OCI-LY3 (cell line): ENCODE results near the gene MYO7A.

Experiments used
- H2AFZ ChIP-seq: fragments of 200-600, 300-600 bp; shearing (Covaris generic); 2 replicates; pipeline ENCODE4 v1.6.0; 2014; ENCODE audit warnings: antibody characterized with exemption, low read depth, low read length
- H3K27ac ChIP-seq: fragments of 200-600, 300-600 bp; sonication (generic); 2 replicates; pipeline ENCODE4 v1.5.1; 2014; ENCODE audit warnings: mild to moderate bottlenecking, low read length, moderate library complexity, mixed read lengths
- H3K27me3 ChIP-seq: fragments of 200-600, 300-600 bp; sonication (generic); 2 replicates; pipeline ENCODE4 v1.6.1; 2014; ENCODE audit warnings: low read depth, low read length, mixed read lengths
- H3K36me3 ChIP-seq: fragments of 200-600, 300-600 bp; sonication (generic); replicated peaks from 2 replicates; pipeline ENCODE3; 2014; ENCODE audit warnings: low read depth, low read length, mixed read lengths
- H3K4me1 ChIP-seq: fragments of 300-600, 200-600 bp; sonication (generic); 2 replicates; pipeline ENCODE4 v1.6.1; 2014; ENCODE audit warnings: low read length, mixed read lengths
- H3K4me2 ChIP-seq: fragments of 200-600, 300-600 bp; sonication (generic); 2 replicates; pipeline ENCODE4 v1.6.1; 2014; ENCODE audit warnings: low read length, mixed read lengths
- H3K4me3 ChIP-seq: fragments of 300-600, 200-600 bp; sonication (generic); 2 replicates; pipeline ENCODE4 v1.5.1; 2014; ENCODE audit warnings: antibody characterized with exemption, mild to moderate bottlenecking, low read length, moderate library complexity
- H3K79me2 ChIP-seq: fragments of 300-600, 200-600 bp; shearing (Covaris generic); 2 replicates; pipeline ENCODE4 v1.6.1; 2014; ENCODE audit warnings: mild to moderate bottlenecking, low read length, mixed read lengths
- H3K9ac ChIP-seq: fragments of 300-600, 200-600 bp; shearing (Covaris generic); 2 replicates; pipeline ENCODE4 v1.6.0; 2014; ENCODE audit warnings: mild to moderate bottlenecking, low read length, moderate library complexity
- H3K9me3 ChIP-seq: fragments of 200-600, 300-600 bp; shearing (Covaris generic); 2 replicates; pipeline ENCODE4 v1.6.1; 2014; ENCODE audit warnings: low read length, mixed read lengths; ENCODE audit not compliant: insufficient read depth
- H4K20me1 ChIP-seq: fragments of 200-600, 300-600 bp; sonication (generic); 2 replicates; pipeline ENCODE4 v1.6.1; 2016; ENCODE audit warnings: low read length, mixed read lengths; ENCODE audit not compliant: insufficient read depth
- CTCF ChIP-seq: fragments of 200-600, 300-600 bp; sonication (generic); IDR thresholded peaks from 2 replicates; pipeline ENCODE4 v1.5.1; 2014; ENCODE audit warnings: antibody characterized with exemption, low read length, low read depth
- EZH2phosphoT487 ChIP-seq: fragments of 200-600 bp; shearing (Covaris generic); IDR thresholded peaks from 2 replicates; pipeline ENCODE4 v1.6.1; 2018; ENCODE audit warnings: antibody characterized with exemption, mixed run types, low read depth

The MYO7A gene

GRCh38 chr11:77175021-77175842, 47.2 kb downstream of the MYO7A start:
- H4K20me1 ChIP-seq = no peaks in the 10 kb centered on the region
- no peak overlapping the region for H2AFZ ChIP-seq
- H3K9me3 ChIP-seq = no peaks in the 10 kb centered on the region
- no peak overlapping the region for H3K4me3 ChIP-seq
- no peaks in the 10 kb centered on the region for H3K79me2 ChIP-seq
- TF ChIP-seq CTCF (no peak), EZH2phosphoT487 (no peak)
- H3K4me1 ChIP-seq = no peaks in the 10 kb centered on the region
- H3K9ac ChIP-seq = no peak overlapping the region
- no peaks in the 10 kb centered on the region for H3K27me3 ChIP-seq
- H3K4me2 ChIP-seq = no peak overlapping the region
- H3K36me3 ChIP-seq = no peaks in the 10 kb centered on the region
- no peak overlapping the region for H3K27ac ChIP-seq

GRCh38 chr11:77175869-77176539, 48.0 kb downstream of the MYO7A start:
- Histone ChIP-seq H4K20me1 (no peaks in the 10 kb centered on the region), H2AFZ (no peak overlapping the region), H3K36me3 (no peaks in the 10 kb centered on the region), H3K79me2 (no peaks in the 10 kb centered on the region), H3K4me1 (no peaks in the 10 kb centered on the region), H3K4me2 (no peak overlapping the region), H3K4me3 (no peak overlapping the region), H3K27me3 (no peaks in the 10 kb centered on the region), H3K9ac (no peak overlapping the region), H3K27ac (no peak overlapping the region), H3K9me3 (no peaks in the 10 kb centered on the region)
- TF ChIP-seq CTCF (no peak), EZH2phosphoT487 (no peak)

GRCh38 chr11:77176996-77177395, 49.0 kb downstream of the MYO7A start:
- no peaks in the 10 kb centered on the region for H3K79me2 ChIP-seq
- H2AFZ ChIP-seq = no peak overlapping the region
- no peak overlapping the region for H3K27ac ChIP-seq

More at GRCh38 chr11:77176996-77177395, 49.0 kb downstream of the MYO7A start:
- no peak overlapping the region for H3K4me2 ChIP-seq
- no peak overlapping the region for H3K4me3 ChIP-seq
- H3K4me1 ChIP-seq = no peaks in the 10 kb centered on the region
- H3K27me3 ChIP-seq = no peaks in the 10 kb centered on the region
- H3K9ac ChIP-seq = no peak overlapping the region
- no peak for TF ChIP-seq CTCF
- no peak for TF ChIP-seq EZH2phosphoT487
- H4K20me1 ChIP-seq = no peaks in the 10 kb centered on the region
- no peaks in the 10 kb centered on the region for H3K36me3 ChIP-seq
- no peaks in the 10 kb centered on the region for H3K9me3 ChIP-seq
